Keratinocyte (primary cell): ENCODE results near the gene C1QC. TPM values are rescaled to one million over a fixed set of nuclear protein-coding genes. Genes with fewer than 3 reads are reported as not detected.

ENCODE experiments used
- DNase-seq: peaks from one replicate; pipeline ENCODE4 v3.0.0-alpha.2; 2011; ENCODE audit warnings: low read depth, missing footprints, low spot score
- FAIRE-seq: peaks from 2 replicates; lab custom pipeline; 2011; peaks lifted over from hg19 to GRCh38; lab: Jason Lieb, UNC
- H2AFZ ChIP-seq: 2 replicates; pipeline ENCODE4 v1.6.0; 2012; ENCODE audit warnings: low read length, control low read depth, inconsistent platforms; ENCODE audit not compliant: control insufficient read depth
- H3K27ac ChIP-seq: 2 replicates; pipeline ENCODE4 v1.5.1; 2011; ENCODE audit warnings: low read length; ENCODE audit not compliant: control insufficient read depth, insufficient read depth
- H3K27me3 ChIP-seq: 3 replicates; pipeline ENCODE4 v1.6.0; 2011; ENCODE audit warnings: low read length; ENCODE audit not compliant: control insufficient read depth, insufficient read depth; ENCODE audit errors: extremely low read depth
- H3K36me3 ChIP-seq, 2 experiments: 2 replicates in 1 of 2; 3 replicates in 1 of 2; pipeline ENCODE4 v1.5.1; 2011; ENCODE audit warnings: low read length in 2 of 2, mild to moderate bottlenecking in 1 of 2; ENCODE audit not compliant: control insufficient read depth in 2 of 2, insufficient read depth in 2 of 2; ENCODE audit errors: extremely low read depth in 1 of 2
- H3K4me1 ChIP-seq: 3 replicates; pipeline ENCODE4 v1.5.1; 2011; ENCODE audit warnings: low read length; ENCODE audit not compliant: control insufficient read depth, insufficient read depth; ENCODE audit errors: extremely low read depth
- H3K4me2 ChIP-seq: 3 replicates; pipeline ENCODE4 v1.6.0; 2011; ENCODE audit warnings: low read depth, low read length; ENCODE audit not compliant: control insufficient read depth, insufficient read depth; ENCODE audit errors: extremely low read depth
- H3K4me3 ChIP-seq, 3 experiments: fragments of 200-600 bp in 1 of 3; sonication (generic) in 1 of 3; 2 replicates in 2 of 3; 3 replicates in 1 of 3; pipeline ENCODE4 v1.5.1; 2011 to 2016; ENCODE audit warnings: low read length in 3 of 3, mild to moderate bottlenecking in 3 of 3, control low read depth in 2 of 3, inconsistent platforms in 1 of 3, low read depth in 1 of 3, mixed read lengths in 1 of 3, mixed run types in 1 of 3, moderate library complexity in 1 of 3; ENCODE audit not compliant: control insufficient read depth in 2 of 3, insufficient read depth in 2 of 3; ENCODE audit errors: extremely low read depth in 1 of 3
- H3K79me2 ChIP-seq: 2 replicates; pipeline ENCODE4 v1.6.0; 2012; ENCODE audit warnings: low read length; ENCODE audit not compliant: control insufficient read depth, insufficient read depth
- H3K9ac ChIP-seq: 3 replicates; pipeline ENCODE4 v1.6.0; 2011; ENCODE audit warnings: low read length; ENCODE audit not compliant: control insufficient read depth, insufficient read depth; ENCODE audit errors: extremely low read depth
- H3K9me1 ChIP-seq: 3 replicates; pipeline ENCODE4 v1.6.0; 2011; ENCODE audit warnings: low read length; ENCODE audit not compliant: control insufficient read depth, insufficient read depth; ENCODE audit errors: extremely low read depth
- H3K9me3 ChIP-seq: 2 replicates; pipeline ENCODE4 v1.5.1; 2012; ENCODE audit warnings: low read depth, low read length; ENCODE audit not compliant: control insufficient read depth
- H4K20me1 ChIP-seq: 3 replicates; pipeline ENCODE4 v1.6.0; 2011; ENCODE audit warnings: low read length; ENCODE audit not compliant: control insufficient read depth, insufficient read depth; ENCODE audit errors: extremely low read depth
- EZH2 ChIP-seq: IDR thresholded peaks from one replicate; pipeline ENCODE4 v1.6.1; 2012; ENCODE audit warnings: inconsistent platforms, mild to moderate bottlenecking, low read length, moderate library complexity
- dilution Hi-C: fragments of 300-500 bp; cut with MboI; formaldehyde crosslinking; loops from one replicate; pipeline ENCODE4 v1.7.0; 2020; ENCODE audit warnings: low sequenced_read_pairs; ENCODE audit not compliant: extremely low pct_ligation_motif_present
- polyA plus RNA-seq, 5 experiments: library from polyadenylated mRNA; depleted of rRNA in 3 of 5; stranded (reverse) in 3 of 5; stranded (forward) in 1 of 5; unstranded in 1 of 5; fragments of >200 nt; gene quantifications; 1 replicate in 1 of 5; 2 replicates in 3 of 5; 3 replicates in 1 of 5; pipeline versions ENCODE4 v1.2.1 to v1.2.3, GENCODE V29; 2011 to 2012; ENCODE audit warnings: missing spikeins in 2 of 5, low read depth in 1 of 5, low replicate concordance in 1 of 5
- TF ChIP-seq, protein P1 (sequence below), 3 experiments: IDR thresholded peaks in 1 of 3; conservative IDR thresholded peaks in 1 of 3; optimal IDR thresholded peaks in 1 of 3; 2 replicates in 2 of 3; 3 replicates in 1 of 3; pipeline versions ENCODE3 to v1.5.1; 2011; ENCODE audit warnings: low read length in 3 of 3, mild to moderate bottlenecking in 3 of 3, moderate library complexity in 2 of 3, control low read depth in 1 of 3, inconsistent platforms in 1 of 3; ENCODE audit not compliant: insufficient read depth in 2 of 3; ENCODE audit errors: extremely low read depth in 1 of 3

C1QC gene
- polyA plus RNA-seq, 1 donor (not counting 4 experiments of a cell fraction or from before 2014, with no cell fraction given), result not detected

DNA sequence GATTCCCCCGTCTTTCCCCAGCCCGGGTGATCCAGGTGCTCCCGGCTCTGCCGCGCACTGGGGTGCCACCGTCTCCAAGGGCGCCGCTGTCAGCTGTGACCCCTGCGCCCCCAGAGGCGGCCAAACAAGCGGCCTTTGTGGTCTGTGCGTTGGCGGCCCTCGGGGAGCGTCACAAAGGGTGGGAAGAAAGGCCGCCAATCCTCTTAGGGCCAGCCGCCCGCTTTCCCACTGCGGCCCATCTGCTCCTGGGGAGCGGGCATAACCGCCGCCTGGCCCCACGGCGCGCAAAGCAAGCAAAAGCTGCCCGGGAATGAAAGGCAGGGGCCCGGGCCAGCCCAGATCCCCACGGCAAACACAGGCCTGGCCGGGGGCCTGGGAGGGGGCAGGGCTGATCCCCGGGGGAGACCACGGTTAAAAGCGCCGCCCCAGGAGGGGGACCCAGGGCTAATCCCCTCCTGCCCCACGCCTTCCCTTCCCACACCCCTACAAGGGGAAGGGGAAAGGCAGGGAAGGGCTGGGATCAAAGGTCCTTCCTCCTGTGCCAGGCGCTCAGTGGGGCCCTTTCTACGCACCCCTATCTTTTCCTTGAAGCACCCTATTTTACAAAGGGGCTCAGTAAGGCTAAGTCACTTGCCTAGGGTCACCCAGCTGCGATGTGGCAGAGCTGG lies 33.6 kb downstream of the C1QC start:
- Histone ChIP-seq H3K9ac (no peak overlapping the region), H3K36me3 (no peaks in the 10 kb centered on the region), H3K79me2 (no peaks in the 10 kb centered on the region), H3K27ac (no peak overlapping the region), H3K4me3 (no peak overlapping the region), H4K20me1 (no peaks in the 10 kb centered on the region), H3K4me2 (no peak overlapping the region), H3K4me1 (no peaks in the 10 kb centered on the region), H3K9me1 (no peaks in the 10 kb centered on the region), H2AFZ (no peak overlapping the region), H3K27me3 (peaks cover 11% of the 10 kb centered on the region), H3K9me3 (no peaks in the 10 kb centered on the region)
- DNase-seq (no peak), FAIRE-seq (no peak)
- TF ChIP-seq EZH2, result no peak
- TF ChIP-seq, protein P1, sequence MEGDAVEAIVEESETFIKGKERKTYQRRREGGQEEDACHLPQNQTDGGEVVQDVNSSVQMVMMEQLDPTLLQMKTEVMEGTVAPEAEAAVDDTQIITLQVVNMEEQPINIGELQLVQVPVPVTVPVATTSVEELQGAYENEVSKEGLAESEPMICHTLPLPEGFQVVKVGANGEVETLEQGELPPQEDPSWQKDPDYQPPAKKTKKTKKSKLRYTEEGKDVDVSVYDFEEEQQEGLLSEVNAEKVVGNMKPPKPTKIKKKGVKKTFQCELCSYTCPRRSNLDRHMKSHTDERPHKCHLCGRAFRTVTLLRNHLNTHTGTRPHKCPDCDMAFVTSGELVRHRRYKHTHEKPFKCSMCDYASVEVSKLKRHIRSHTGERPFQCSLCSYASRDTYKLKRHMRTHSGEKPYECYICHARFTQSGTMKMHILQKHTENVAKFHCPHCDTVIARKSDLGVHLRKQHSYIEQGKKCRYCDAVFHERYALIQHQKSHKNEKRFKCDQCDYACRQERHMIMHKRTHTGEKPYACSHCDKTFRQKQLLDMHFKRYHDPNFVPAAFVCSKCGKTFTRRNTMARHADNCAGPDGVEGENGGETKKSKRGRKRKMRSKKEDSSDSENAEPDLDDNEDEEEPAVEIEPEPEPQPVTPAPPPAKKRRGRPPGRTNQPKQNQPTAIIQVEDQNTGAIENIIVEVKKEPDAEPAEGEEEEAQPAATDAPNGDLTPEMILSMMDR (optimal IDR thresholded peaks at IDR 0.05 in 1 of 3, IDR thresholded peaks at IDR 0.05 in 1 of 3, conservative IDR thresholded peaks at IDR 0.05 in 1 of 3; ENCODE audit: extremely low read depth in 1 of 3, insufficient read depth in 2 of 3, low read length in 3 of 3), result no peak
- dilution Hi-C loops, result no loop called here

DNA sequence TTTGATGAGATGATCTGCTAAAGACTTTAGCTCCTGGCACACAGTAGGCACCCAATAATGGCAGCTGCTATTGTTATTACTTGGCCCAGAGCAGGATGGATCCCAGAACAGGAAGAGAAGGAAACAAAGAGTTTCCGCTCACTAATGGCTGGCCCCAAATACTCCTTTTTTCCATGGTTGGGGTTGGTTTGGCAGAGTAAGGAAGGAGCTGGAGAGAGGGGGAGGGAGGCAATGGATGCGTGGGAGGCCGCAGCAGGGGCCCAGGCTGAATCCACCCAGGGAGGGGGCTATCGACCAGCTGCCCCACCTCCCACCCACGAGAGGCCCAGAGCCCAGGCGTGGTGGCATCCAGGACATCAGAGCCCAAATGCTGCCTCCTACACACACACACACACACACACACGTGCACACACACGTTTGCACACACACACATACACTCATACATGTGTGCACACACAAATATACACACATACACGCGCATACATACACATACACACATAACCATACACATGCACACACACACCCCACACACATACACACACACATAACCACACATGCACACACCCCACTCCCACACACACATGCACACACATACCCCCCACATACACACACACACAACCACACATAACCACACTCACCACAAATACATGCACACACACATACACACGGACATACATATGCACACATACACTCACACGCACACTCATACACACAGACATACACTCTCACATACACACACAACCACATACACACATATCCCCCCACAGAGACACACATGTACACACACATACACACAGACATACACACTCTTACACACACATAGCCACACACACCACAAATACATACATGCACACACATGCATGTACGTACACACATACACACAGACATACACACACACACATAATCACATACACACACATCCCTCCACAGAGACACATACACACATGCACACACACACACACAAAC lies 34.8 kb downstream of the C1QC start:
- H3K79me2 ChIP-seq, result no peaks in the 10 kb centered on the region
- FAIRE-seq, result no peak
- dilution Hi-C loops, result no loop called here
- no peaks in the 10 kb centered on the region for H3K9me3 ChIP-seq
- no peaks in the 10 kb centered on the region for H3K4me1 ChIP-seq
- H3K4me3 ChIP-seq, result no peak overlapping the region
- no peak overlapping the region for H3K9ac ChIP-seq
- no peak for DNase-seq
- no peak overlapping the region for H3K4me2 ChIP-seq
- H3K27ac ChIP-seq, result no peak overlapping the region
- TF ChIP-seq, protein P1 (optimal IDR thresholded peaks at IDR 0.05 in 1 of 3, IDR thresholded peaks at IDR 0.05 in 1 of 3, conservative IDR thresholded peaks at IDR 0.05 in 1 of 3; ENCODE audit: extremely low read depth in 1 of 3, insufficient read depth in 2 of 3, low read length in 3 of 3), result no peak
- no peak for TF ChIP-seq EZH2
- no peak overlapping the region for H2AFZ ChIP-seq
- peaks cover 6% of the 10 kb centered on the region for H3K27me3 ChIP-seq
- H3K9me1 ChIP-seq, result no peaks in the 10 kb centered on the region
- H3K36me3 ChIP-seq, result no peaks in the 10 kb centered on the region
- H4K20me1 ChIP-seq, result no peaks in the 10 kb centered on the region
